T-helper 22 cell (primary cell): ENCODE data around the gene HIVEP3.
"Not testable (repeated sequence)": the region's sequence is repeated elsewhere in the genome, so short reads cannot be mapped to it uniquely, and the experiment has no call there.

Source experiments
- DNase-seq: peaks from one replicate; pipeline ENCODE4 v3.0.0-alpha.2; 2020; ENCODE audit warnings: low read depth

The HIVEP3 gene

DNA sequence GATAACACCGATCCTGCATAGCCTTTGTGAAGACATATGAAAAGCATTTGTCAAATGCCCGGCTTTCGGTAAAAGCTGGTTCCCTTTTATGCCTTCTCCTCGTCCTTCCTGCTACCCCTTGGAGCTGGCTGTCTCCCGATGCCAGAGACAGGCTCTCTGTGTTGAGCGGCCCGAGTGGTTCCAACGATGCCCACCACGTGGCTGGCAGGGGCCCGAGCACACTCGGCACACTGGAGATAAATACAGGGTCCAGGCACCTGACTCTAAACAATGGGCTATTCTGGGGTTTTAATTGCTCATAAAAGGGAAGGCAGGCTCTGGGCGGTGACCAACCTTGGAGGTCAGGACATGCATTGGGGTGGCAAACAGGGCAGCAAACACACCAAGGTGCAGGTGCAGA lies 207.1 kb downstream of the HIVEP3 start:
- DNase-seq, result no peak

DNA sequence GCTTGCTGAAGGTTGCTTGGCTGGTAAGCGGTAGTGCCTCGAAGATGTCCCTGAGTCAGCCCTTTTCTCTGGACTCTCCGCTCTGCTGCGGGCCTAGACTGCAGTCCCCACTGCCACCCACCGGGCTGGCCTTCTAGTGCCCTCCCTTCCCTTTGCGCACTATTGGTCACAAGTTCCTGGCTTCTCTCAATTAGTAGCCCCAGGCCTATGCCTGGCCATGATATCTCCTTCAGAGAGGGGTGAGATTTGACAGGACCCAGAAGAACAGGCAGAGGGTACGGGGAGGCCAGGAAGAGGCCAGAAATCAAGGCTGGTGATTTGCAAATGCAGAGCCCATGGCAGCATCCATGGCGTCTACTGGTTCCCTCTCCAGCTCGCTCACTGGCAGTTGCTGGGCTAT lies 207.7 kb downstream of the HIVEP3 start:
- DNase-seq, result no peak

DNA sequence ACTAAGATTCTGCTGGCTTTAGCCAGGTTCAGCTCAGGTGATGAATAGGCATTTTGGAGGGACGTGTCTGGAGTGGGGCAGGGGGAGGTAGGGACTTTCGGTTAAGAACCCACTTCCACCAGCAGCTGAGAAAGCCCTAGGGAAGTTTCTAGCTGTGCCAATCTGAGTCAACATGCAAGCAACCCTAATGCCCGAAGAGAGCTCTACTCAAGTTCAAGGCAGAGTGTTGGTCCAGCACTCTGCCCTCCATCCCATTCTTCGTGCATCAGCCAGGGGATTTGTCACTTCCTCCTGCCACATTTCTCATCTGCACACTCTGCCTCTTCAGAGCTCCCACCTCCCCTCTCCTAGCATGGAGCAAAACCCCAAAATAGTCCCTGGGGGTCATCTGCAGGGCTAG lies 208.8 kb downstream of the HIVEP3 start:
- DNase-seq, result no peak

DNA sequence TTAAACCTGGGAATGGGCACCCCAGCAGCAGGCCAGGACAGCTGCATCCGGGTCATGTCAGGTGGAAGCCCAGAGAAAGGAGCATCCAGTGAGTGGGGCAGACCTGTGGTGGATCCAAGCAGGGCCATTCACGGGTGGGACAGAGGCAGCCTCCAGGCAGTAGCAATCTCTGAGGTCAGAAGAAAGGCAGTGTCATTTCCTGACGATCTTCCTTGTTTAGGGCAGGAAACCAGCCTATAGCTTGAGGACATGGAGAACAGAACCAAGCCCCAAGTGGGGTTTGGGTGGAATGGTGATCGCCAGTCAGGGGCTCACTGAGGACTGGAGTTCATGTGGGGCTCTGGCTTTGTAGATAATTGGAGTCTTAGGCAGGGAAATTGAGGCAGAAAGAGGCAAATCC lies 209.4 kb downstream of the HIVEP3 start:
- DNase-seq, result no peak

DNA sequence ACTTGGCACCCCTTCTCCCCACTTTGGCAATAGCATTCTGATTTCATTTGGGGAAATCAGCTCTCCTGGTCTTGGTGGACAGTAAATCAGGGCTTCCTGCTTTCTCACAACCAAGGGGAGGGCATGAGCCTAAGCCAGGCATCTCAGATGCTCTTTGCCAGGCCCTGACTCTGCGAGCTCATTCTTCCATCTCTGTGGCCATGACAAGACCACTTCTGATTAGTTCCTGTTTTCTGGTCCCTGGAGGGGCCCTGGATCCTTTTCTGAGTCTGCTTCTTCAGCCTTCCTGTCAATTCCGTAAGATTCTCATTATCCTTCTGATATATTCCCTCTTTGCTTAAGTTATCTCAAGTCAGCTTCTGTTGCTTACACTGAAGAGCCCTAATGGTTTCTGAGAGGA lies 210.4 kb downstream of the HIVEP3 start:
- DNase-seq, result no peak

DNA sequence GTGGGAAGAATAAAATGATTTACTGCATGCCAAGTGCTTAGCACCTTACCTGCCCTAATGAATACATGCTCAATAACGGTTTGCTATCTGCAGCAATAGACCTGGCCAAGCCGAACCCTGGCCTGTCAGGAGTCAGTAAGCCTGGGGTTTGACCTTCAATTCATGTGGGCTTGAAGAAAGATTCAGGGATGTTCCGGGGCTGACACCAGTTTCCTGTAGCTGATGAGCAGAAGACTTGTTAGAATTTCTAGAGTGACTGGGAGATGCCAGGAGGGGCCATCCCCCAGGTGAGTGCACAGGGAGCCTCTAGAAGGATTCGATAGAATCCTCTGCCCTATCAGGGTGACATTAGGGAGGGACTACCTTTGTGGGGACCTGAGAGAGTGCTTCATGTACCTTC lies 210.9 kb downstream of the HIVEP3 start:
- DNase-seq, result no peak

DNA sequence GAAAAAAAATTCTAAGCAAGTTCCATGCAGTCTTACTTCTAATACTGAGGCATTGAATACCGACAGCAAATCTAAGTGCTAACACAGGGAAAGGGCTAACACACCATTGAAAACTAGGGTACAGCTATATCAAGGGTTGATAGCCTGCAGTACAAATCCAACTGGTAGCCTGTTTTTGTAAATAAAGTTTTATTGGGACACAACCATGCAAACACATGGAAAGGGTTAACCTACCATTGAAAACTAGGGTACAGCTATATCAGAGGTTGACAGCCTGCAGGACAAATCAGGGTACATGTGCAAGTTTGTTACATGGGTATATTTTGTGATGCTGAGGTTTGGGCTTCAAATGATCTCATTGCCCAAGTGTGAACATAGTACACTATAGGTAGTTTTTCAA lies 212.9 kb downstream of the HIVEP3 start:
- DNase-seq, result no peak

DNA sequence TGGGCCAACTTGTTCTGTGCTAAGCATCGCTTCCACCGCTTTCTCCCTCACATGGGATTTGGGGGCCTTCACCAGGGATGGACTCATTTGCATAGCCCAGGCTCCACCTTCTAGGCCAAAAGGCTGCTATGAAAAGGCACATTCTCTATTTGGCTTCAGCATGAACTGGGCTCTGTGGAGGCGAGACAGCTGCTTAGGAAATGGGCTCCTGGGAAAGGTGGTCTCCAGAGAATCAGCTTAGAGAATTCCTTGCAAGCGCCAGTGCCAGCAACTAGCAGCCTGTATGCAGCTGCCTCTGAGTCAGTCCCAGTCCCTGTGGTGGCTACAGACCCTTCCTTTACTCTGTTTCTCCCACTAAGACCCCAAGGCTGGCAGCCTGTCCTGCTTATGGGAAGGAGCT lies 214.5 kb downstream of the HIVEP3 start:
- DNase-seq, result no peak

DNA sequence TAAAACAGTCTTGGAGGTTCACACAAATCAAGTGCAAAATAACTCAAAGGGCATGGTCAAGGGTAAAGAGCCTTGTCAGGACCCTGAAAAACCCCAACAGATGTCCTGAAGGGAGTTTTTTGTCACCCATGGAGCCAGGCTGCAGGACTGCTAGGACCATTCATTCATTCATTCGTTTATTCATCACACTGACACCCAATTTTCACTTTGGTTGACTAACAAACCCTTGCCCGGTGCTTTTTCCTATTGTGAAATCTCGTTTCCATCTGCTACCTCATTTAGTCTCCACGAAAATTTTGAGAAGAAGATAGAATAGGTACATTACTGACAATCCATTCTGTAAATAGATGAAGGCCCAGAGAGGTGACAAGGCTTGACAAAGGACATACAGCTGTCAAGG lies 216.0 kb downstream of the HIVEP3 start:
- DNase-seq, result no peak

DNA sequence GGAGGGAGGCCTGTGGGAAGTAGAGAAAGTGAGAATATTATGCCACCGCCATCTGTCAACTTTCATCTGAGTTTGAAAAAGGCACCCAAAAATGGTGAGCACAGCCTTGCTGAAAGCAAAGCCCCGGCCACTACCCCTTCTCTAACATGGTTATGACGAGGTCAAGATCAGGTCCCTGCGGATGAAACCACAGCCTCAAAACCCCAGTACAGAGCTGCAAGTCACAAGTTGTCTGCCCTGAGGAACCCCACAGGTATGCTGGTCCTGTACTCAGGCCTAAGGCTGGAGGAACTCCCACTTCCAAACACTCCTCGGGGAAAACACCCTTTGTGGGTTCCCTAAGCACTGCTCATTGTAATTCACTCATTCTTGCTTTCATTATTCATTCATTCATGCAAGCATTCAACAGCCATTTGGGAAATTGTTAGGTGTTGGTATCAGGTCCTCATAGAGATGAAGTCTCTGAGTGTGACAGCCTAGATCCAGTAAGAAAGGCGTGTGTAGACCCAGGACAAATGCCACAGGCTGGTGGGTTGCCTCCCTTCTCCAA lies 217.7 kb downstream of the HIVEP3 start:
- no peak for DNase-seq

DNA sequence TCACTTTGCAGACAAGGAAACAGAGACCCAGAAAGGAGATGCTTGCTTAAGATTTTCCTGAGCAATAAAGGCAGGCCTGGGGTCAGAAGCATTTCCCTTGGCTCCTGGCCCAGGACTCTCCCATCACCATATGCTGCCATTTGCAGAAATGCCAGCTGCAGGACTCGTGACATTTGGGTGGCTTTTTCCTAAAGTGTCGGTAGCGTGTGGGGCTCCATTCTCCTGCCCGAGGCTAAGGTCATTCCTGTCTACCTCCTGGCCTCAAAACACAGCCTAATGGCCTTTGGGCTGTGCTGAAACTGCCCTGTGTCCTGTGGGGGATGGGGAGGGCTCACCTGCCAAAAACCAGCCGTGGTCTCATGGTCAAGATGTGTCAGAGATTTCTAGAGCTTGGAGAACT lies 218.1 kb downstream of the HIVEP3 start:
- no peak for DNase-seq

DNA sequence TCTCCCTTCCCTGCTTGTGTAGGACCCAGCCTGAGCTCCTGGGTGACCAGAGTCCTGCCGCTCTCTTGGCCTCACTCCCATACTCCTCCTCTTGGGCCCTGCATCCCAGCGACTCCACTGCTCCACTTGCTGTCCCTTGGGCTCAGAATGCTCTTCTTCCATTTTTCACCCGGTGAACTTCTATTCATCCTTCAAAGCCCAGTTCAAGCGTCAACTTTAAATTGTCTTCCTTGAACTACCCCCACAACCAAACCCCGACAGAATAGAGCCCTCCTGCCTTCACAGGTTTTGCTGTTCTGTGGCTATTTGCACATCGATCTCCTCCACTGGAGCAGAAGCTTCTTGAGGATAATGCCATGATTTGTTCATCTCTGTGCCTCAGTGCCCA lies 218.9 kb downstream of the HIVEP3 start:
- no peak for DNase-seq

DNA sequence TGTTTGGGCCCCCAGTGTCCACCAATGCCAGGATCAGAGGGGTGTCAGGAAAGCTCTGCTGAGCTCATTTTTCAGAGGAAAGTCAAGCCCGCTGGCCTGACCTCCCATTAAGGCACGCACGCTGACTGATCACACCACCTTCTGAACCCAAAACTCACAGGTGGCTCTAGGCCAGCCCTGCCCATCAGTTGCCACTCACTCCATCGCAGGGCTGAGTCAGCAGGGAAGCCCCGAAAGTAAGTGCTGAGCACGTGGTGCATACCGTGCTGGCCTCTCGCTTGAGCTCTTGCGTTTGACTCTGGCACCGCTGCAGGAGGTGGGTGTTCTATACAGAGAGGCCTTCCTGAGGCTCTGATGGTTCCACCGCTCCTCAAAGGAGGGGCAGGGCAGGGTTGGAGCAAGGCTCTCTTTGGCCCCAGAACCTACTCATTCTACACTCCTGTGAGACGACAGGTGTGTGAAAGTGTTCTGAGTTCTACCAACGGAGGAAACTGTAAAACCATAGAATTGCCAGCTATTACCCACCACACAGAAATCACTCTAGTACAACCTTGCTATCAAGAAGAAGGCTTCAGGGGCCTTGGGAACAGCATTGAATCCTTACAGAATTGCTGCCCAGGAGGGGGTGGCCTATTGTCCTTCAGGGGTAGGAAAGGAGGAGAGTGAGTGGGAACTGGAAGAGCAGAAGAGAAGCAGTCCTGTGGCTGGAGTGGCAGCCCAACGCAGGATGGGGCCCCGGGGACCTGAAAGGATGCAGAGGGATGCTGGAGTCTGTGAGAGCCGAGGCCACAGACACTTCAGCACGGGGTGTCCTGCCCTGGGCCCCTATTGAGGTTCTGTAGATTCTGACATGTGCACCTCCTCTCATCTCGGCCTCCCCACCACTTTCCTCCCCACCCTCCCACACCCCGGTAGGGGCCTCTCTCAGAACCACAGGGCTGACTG lies 219.5 kb downstream of the HIVEP3 start:
- DNase-seq, result no peak

DNA sequence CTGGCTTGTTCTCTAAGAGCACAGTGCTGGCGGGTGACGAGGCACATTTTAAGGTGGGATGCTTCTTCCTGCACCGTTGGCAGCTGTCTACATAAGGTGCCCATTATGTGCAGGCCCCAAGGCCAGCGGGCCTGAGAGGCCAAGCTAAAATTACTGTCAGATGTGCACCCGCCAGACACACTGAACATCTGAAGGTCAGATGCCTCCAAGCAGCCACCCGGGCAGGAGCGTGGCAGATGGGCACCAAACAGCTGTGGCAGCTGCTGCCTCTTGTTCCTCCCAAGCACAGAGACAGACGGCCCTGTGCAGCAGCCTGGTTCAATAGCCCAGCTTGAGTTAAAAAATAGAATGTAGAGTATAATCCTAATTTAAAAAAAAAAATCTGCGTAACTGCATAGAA lies 222.3 kb downstream of the HIVEP3 start:
- no peak for DNase-seq

DNA sequence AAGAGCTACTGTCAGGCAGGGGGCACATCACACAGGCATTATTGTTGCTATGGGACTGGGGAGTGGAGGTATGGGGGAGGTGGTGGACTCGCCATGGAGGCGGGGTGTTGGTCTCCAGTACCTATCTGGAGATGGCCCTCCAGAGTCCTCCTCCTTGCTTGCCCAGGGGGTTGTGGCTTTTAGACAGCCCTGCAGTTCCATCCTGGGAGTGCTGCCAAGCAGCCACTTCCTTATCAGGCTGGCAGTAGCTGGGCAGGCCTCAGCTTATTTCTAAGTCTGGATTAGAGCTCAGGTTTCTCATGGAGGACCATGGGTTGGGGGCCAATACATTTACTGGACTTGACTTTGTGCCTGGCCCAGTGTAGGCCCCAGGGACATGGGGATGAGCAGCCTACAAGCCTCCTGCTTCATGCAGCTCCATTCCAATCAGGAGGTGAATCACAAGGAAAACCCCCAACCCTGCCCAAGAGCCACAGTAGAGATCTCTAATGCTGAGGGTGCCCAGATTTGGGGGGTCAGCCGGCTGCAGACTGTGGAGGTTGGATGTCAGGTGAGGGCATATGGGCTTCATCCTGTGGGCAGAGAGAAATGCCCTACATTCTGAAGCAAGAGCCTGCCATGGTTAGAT lies 223.5 kb downstream of the HIVEP3 start:
- DNase-seq, result no peak

DNA sequence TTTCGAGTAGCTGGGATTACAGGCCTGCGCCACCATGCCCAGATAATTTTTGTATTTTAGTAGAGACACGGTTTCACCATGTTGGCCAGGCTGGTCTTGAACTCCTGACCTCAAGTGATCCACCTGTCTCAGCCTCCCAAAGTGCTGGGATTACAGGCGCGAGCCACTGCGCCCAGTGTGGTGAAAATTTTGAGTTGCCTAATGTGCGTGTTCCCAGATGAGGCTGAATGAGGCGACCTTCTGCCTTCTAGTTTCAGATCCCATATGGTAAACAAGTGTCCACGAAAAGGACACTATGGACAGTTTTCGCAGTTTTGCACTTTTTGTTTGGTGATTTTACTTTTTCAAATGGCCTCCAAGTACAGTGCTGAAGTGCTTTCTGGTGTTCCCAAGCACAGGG lies 226.8 kb downstream of the HIVEP3 start:
- not testable (repeated sequence) for DNase-seq

DNA sequence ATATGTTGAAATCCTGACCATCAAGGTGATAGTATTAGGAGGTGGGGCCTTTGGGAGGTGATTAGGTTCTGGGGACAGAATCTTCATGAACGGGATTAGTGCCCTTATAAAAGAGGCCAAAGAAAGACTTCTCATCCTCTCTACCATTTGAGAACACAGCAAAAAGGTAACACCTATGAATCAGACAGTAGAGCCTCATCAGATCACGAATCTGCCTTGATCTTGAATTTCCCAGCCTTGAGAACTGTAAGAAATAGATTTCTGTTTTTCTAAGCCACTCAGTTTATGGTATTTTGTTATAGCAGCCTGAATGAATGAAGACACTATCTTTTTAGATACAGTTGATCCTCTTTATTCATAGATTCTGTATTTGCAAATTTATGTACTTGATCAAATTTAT lies 227.3 kb downstream of the HIVEP3 start:
- DNase-seq, result no peak

DNA sequence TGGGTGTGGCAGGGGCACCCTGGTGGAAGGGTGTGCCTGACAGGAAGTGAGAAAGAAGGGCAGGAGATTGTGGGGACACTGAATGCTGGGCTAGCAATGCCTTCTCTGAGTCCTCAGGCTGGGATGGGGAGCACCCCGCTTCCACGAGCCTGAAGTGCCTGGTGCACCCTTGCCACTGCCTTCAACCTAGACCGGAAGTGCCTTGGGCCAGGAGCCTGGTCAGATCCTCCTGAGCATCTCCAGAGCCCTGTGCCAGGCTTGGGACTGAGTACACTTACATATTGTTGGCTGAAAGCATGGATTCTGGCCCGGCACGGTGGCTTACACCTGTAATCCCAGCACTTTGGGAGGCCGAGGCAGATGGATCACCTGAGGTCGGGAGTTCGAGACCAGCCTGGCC lies 228.4 kb downstream of the HIVEP3 start:
- DNase-seq, result no peak

DNA sequence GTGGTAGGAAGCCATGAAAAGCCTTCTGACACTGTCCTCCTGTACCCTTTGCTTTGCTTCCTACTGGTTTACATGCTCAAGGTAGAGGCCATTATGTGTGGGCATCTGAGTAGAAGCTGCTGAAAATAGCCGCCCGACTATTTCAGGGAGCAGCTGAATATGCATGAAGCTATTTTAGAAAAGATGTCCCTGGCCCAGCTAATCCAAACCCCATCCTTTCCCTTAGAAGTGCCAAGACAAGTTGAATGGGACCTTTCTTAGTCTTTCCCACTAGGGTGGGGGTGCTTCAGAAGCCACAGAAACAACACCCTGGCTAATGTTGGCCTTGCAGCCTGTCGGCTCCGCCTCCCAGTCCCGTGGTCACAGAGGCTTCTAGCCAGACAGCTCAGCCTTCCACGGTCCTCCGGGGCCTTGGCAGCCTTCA lies 229.2 kb downstream of the HIVEP3 start:
- DNase-seq, result no peak

DNA sequence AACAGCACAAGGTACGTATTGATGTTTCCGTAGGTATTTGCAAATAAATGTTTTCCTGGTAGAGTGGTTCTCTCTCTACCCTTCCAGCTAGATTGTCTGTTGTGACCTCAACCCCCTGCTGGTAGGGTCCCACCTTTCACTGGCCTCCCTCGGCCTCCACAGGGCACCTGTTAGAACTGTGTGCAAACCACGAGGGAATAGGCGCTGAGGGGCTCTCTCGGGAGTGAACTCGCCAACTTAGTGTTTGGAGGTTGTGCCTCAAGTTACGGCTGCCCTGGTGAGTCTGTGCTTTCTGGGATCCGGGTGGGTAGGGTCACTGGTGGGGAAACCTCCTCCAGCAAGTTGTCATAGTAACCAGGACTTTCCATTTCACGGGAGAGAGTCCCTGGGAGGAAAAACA lies 229.6 kb downstream of the HIVEP3 start:
- no peak for DNase-seq

DNA sequence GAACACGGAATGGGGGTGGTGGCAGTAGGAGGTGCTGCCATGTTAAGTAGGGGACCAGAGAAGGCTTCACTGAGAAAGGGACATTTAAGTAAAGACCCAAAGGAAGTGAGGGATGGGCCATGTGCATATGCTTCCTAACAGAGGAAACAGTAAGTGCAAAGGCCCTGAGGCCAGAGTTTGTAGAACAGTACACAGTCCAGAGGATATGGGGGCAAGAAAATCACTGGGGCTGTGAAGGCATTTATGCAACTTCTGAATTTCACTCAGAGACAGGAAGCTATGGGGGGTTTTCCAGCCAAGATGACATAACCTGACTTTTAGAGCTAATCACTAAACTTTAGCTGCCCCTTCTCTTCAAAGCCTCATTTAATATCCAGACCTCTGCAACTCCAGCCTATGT lies 231.7 kb downstream of the HIVEP3 start:
- no peak for DNase-seq

DNA sequence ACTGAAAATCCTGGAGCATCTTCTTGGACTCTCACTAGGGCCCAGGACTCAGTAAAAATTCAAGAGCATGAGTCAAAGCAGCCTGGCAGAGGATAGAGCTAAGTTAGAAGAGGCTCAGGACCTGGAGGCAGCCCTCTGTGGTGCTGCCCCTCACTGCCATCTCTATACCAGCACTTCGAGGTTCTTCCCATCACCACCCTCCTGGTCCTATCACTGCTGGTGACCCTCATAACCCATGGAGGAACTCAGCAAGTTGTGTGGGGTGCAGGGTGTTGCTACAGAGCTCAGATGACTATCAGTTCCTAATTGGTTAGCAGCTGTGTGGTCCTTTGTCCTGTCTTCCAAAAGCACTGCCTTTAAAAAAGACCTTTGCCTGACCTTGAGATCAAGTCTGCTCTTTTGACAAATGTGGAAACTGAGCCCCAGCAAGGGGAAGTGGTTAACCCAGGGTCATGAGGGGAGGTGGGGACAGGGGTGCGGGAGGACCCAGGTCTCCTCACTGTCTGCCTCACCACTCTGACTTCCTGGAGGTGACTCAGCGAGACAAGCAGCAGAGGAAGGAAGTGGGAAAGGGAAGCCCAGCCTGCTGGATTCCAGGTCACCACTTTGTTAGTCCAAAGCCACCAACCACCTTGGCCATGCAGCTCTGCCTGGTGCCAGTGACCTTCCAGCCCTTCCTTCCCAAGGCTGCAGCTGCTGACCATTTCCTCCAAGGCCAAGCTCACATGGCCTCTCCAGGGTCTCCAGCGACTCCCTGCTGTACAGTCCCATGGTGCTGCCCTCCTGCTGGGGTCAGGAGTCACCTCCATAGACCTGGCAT lies 234.8 kb downstream of the HIVEP3 start:
- no peak for DNase-seq
